ENCODE data around the gene SLCO4A1.
"Not testable (repeated sequence)": the region's sequence is repeated elsewhere in the genome, so short reads cannot be mapped to it uniquely, and the experiment has no call there.

Gene SLCO4A1

DNA sequence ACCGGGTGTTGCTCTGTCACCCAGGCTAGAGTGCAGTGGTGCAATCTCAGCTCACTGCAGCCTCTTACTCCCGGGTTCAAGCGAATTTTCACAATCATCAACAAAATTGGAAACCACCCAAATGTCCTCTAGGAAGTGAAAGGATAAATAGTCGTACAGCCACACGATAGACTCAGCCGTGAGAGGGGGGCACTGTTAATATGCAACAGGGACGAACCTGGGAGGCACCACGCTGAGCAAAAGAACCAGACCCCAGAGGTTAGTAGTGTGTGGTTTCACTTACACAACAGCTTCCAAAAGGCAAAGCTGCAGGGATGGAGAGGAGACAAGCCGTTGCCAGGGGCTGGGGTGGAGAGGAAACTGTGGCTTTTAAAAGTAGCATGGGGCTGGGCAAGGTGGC, 36.2 kb downstream of the SLCO4A1 start:
- H3K4me1 Mint-ChIP-seq (ENCODE audit: low read depth) = peaks cover 4% of the 10 kb centered on the region

DNA sequence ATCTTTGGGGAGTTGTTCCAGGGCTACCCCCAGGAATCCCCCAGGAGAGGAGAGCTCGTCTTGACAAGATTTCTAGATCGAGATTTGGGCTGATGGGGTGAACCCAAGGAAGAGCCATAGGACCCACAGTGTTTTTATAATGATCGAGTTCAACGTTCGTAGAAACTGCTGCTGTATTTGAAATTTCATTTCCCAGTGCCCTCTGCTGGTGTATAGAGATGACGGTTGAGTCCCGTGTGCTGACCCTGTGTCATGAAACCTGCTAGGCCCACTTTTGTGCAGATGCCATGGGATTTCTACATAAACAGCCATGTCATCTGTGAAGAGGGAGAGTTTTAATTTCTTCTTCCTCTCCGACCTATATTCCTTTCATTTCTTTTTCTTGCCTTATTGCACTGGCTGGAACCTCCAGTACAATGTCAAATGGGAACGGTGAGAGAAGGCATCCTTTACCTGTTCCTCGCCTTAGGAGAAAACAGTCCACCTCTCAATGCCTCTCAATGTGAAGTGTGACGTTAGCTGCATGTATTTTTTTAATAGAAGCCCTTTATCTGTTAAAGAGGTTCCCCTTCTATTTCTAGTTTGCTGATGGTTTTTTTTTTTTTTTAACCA, 37.8 kb downstream of the SLCO4A1 start:
- H3K4me3 Mint-ChIP-seq = no peak overlapping the region
- peaks cover 4% of the 10 kb centered on the region for H3K9me3 Mint-ChIP-seq
- H3K4me1 Mint-ChIP-seq (ENCODE audit: low read depth) = peaks cover 4% of the 10 kb centered on the region
- H3K36me3 Mint-ChIP-seq (ENCODE audit: low read depth) = peaks cover 5% of the 10 kb centered on the region
- H3K27ac Mint-ChIP-seq = no peak overlapping the region
- peaks cover 4% of the 10 kb centered on the region for H3K27me3 Mint-ChIP-seq (ENCODE audit: low read depth)

More for the DNA sequence above, 36.2 kb downstream of the SLCO4A1 start:
- peaks cover 4% of the 10 kb centered on the region for H3K27me3 Mint-ChIP-seq (ENCODE audit: low read depth)
- no peak overlapping the region for H3K4me3 Mint-ChIP-seq
- H3K27ac Mint-ChIP-seq = no peak overlapping the region
- H3K9me3 Mint-ChIP-seq = peaks cover 4% of the 10 kb centered on the region
- peaks cover 5% of the 10 kb centered on the region for H3K36me3 Mint-ChIP-seq (ENCODE audit: low read depth)

DNA sequence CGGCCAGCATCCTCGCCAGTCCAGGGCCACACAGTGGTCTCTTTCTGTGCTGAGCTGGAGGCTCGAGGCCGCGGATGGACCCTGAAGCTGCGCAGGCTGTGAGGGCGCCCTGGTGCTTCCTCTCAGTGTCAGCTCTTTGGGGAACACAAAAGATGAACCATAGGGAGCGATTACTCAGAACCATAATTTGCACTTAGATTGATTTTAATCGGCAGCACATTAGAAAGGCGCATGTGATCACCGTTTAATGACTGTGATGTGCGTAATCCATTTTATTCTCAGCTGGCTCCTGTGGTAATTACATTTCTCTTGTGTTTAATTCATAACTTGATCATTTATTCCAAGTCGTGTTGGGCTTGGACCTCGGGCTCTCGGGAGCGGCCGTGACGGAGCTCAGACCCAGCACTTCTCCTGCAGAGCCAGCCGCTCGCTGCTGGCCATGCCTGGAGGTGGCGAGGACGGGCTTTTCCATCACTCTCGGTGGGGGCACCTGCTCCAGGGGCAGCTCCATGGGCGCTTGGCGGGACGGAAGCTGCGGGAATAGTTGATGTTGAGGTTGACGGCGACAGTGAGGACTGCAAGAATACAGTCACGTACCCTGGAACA, 40.7 kb downstream of the SLCO4A1 start:
- Mint-ChIP-seq H3K9me3 (peaks cover 4% of the 10 kb centered on the region), H3K36me3 (ENCODE audit: low read depth) (peaks cover 5% of the 10 kb centered on the region), H3K27me3 (ENCODE audit: low read depth) (peaks cover 18% of the 10 kb centered on the region), H3K4me3 (no peak overlapping the region), H3K27ac (no peak overlapping the region), H3K4me1 (ENCODE audit: low read depth) (peaks cover 11% of the 10 kb centered on the region)

DNA sequence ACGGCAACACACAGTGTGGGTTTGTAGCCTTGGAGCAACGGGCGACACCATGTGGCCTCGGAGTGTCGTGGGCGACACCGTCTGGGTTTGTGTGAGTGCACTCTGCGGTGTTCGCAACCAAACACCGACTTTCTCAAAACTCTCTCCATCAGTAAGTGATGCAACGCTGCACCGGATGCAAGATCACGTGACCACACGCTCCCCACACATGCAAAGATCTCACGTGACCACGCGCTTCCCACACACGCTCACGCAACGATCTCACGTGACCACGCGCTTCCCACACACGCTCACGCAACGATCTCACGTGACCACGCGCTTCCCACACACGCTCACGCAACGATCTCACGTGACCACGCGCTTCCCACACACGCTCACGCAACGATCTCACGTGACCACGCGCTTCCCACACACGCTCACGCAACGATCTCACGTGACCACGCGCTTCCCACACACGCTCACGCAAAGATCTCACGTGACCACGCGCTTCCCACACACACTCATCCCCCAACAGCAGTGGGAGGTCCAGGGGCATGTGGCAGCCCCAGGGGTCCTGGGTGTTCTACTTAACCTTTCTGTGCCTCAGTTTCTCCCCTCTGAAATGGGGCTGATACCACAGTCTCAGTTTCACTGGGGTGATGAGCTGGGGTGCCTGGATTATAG, 41.5 kb downstream of the SLCO4A1 start:
- H3K36me3 Mint-ChIP-seq (ENCODE audit: low read depth); H3K4me3 Mint-ChIP-seq; H3K4me1 Mint-ChIP-seq (ENCODE audit: low read depth); H3K27ac Mint-ChIP-seq; H3K9me3 Mint-ChIP-seq: not testable (repeated sequence)
- H3K27me3 Mint-ChIP-seq (ENCODE audit: low read depth) = peaks cover 18% of the 10 kb centered on the region

DNA sequence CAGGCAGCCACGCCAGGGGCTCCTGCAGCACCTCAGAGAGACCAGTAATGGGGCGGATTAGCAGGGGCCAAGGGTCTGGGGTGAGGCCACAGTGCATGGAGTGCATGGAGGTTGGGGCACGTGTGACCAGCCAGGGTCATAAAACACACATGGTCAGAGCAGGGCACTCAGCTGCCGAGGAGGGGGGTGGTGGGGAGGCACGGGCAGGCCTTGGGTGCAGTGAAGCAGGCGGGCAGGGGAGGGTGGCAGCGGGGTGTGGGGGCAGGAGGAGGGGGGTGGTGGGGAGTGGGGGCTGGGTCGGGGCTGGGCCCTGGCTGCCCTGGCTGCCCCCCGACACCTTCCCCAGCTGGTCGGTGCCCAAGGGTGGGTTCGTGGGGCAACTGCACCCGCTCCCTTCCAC, 42.7 kb downstream of the SLCO4A1 start:
- Mint-ChIP-seq H3K9me3 (peaks cover 4% of the 10 kb centered on the region), H3K4me1 (ENCODE audit: low read depth) (peaks cover 9% of the 10 kb centered on the region), H3K27me3 (ENCODE audit: low read depth) (peaks cover 18% of the 10 kb centered on the region), H3K27ac (no peak overlapping the region), H3K36me3 (ENCODE audit: low read depth) (no peaks in the 10 kb centered on the region), H3K4me3 (no peak overlapping the region)

DNA sequence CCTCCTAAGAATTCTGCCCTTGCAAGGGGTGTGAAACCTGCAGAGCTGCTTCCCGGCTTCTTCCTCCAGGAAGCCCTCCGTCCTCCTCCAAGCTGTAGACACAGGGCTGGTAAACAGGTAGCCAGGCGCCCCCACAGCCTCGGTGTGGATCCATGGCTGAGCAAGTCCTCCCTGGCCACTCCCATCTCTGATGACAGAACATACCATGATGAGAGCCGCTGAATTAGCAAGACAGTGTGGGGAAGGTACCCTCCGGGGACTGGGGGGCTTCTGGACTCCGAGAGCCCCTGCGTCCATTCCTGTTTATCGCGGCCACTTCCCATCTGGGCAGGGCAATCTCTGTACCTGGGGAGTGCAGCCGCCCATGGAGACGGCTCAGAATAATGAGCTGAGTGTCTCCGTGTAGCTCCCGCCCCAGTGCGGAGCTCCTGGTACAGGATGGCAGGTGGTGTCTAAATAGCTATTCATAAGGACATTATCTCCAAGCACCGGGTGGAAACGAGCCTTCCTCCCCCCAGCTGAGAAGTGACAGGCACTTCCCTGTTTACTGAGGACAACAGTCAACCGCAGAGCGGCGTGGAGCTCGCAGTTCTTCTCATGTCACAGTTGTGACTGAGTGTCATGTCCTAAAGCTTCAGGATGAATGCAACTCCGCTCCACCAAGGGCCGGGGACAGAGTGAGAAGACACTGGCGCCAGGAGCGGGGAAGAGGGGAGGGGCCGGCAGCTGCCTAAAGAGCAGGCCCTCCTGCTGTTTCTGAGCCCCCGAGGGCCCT, 43.7 kb downstream of the SLCO4A1 start:
- Mint-ChIP-seq H3K27me3 (ENCODE audit: low read depth) (peaks cover 17% of the 10 kb centered on the region), H3K4me1 (ENCODE audit: low read depth) (peaks cover 9% of the 10 kb centered on the region), H3K4me3 (peak overlapping the region; percentile 28), H3K36me3 (ENCODE audit: low read depth) (no peaks in the 10 kb centered on the region), H3K9me3 (no peaks in the 10 kb centered on the region), H3K27ac (peak overlapping the region; percentile 65)

DNA sequence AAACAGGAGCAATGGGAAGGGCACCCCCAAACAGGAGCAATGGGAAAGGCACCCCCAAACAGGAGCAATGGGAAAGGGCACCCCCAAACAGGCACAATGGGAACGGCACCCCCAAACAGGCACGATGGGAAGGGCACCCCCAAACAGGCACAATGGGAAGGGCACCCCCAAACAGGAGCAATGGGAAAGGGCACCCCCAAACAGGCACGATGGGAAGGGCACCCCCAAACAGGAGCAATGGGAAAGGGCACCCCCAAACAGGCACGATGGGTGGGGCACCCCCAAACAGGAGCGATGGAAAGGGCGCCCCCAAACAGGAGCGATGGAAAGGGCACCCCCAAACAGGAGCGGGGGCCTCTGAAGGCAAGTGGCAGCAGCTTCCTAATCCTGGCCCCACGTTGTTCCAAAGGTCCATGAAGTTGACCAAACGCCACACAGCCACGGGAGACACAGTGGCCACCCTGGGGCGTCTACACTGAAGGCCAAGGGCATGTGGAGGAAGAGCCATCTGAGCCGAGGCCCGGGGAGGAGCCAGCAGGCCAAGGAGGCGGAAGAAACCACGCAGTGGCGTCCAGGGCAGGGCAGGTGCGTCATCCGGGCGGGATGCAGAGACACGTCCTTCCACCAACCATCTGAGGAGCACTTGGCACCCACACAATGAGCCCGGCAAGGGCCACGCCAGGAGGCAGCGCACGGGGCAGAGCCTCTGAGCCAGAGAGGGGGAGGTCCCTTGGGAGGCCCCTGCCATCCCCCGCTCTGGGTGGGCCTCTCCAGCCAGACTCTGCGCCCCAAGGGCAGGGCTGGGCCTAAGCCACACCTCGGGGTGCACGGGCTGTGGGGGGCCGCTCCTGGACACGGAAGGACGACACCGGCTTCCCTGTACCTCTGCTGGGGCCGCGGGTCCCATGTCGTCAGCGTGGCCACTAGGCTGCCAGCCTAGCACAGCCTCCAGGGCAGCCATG, 44.8 kb downstream of the SLCO4A1 start:
- no peaks in the 10 kb centered on the region for H3K9me3 Mint-ChIP-seq
- peaks cover 9% of the 10 kb centered on the region for H3K4me1 Mint-ChIP-seq (ENCODE audit: low read depth)
- no peak overlapping the region for H3K4me3 Mint-ChIP-seq
- no peaks in the 10 kb centered on the region for H3K36me3 Mint-ChIP-seq (ENCODE audit: low read depth)
- peaks cover 14% of the 10 kb centered on the region for H3K27me3 Mint-ChIP-seq (ENCODE audit: low read depth)
- H3K27ac Mint-ChIP-seq = no peak overlapping the region

DNA sequence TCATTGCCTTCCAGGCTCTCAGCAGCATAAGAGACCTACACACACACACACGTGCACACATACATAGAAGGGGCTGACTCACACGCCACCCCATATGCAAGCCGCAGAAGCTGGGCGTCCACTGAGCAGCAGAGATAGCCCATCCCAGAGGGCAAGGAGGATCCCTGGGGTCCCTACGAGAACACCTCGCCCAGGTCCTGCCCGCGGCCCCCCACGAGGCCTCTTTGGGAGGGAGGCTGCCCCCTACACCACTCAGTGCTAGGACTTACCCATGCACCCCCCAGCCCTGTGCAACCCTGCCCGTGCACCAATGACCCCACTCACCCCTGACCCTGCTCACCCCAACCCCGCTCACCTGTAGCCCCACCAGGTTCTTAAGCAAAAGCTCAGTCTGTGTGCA, 45.8 kb downstream of the SLCO4A1 start:
- Mint-ChIP-seq H3K27me3 (ENCODE audit: low read depth) (peaks cover 14% of the 10 kb centered on the region), H3K4me3 (no peak overlapping the region), H3K9me3 (no peaks in the 10 kb centered on the region), H3K36me3 (ENCODE audit: low read depth) (no peaks in the 10 kb centered on the region), H3K4me1 (ENCODE audit: low read depth) (peaks cover 9% of the 10 kb centered on the region), H3K27ac (no peak overlapping the region)

DNA sequence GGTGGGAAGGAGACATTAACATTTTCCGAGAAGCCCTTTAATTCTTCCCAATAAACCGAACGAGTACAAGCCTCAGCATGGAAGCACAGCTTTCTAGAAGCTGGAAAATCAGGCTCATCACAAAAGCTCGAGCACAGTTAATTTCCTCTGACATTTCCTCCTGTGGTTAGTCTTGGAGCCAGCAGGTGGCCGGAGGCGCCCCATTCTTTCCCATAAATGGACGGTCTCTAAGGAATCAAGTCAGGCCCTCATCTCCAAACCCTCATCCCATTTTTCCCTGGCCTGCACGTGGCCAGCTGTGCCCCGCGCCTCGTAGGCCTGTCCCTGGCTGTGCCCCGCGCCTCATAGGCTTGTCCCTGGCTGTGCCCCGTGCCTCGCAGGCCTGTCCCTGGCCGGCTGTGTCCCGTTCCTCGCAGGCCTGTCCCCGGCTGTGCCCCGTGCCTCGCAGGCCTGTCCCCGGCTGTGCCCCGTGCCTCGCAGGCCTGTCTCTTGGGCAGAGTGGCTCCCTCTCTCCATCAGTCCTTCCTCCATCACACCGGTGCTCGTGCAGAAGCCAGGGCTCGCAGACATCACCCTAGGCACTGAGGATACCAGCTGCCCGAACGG, 46.7 kb downstream of the SLCO4A1 start:
- H3K9me3 Mint-ChIP-seq = no peaks in the 10 kb centered on the region
- H3K27ac Mint-ChIP-seq = no peak overlapping the region
- no peak overlapping the region for H3K4me3 Mint-ChIP-seq
- peaks cover 18% of the 10 kb centered on the region for H3K27me3 Mint-ChIP-seq (ENCODE audit: low read depth)
- H3K4me1 Mint-ChIP-seq (ENCODE audit: low read depth) = peaks cover 9% of the 10 kb centered on the region
- no peaks in the 10 kb centered on the region for H3K36me3 Mint-ChIP-seq (ENCODE audit: low read depth)

DNA sequence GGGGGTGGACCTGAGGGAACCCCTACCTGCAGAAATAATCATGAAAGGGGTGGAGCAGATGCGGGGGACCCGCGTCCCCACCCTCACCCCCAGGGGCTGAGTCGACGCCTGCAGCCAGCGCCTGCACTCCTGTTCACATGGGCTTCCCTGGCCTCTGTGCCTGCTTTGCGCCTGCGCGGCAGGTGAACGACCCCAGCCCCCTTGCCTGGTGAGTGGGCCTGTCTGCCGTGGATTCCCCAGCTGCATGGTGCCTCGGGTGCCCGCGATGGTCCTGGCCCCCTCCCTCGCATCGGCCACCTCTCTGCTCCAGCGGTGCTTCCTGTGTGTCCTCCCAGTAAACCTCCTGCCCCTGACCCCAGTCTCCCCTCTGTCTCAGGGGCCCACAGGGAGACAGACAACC, 47.6 kb downstream of the SLCO4A1 start:
- peaks cover 9% of the 10 kb centered on the region for H3K4me1 Mint-ChIP-seq (ENCODE audit: low read depth)
- peaks cover 18% of the 10 kb centered on the region for H3K27me3 Mint-ChIP-seq (ENCODE audit: low read depth)
- no peaks in the 10 kb centered on the region for H3K9me3 Mint-ChIP-seq
- H3K27ac Mint-ChIP-seq = peak overlapping the region; percentile 45
- H3K4me3 Mint-ChIP-seq = no peak overlapping the region
- H3K36me3 Mint-ChIP-seq (ENCODE audit: low read depth) = no peaks in the 10 kb centered on the region

DNA sequence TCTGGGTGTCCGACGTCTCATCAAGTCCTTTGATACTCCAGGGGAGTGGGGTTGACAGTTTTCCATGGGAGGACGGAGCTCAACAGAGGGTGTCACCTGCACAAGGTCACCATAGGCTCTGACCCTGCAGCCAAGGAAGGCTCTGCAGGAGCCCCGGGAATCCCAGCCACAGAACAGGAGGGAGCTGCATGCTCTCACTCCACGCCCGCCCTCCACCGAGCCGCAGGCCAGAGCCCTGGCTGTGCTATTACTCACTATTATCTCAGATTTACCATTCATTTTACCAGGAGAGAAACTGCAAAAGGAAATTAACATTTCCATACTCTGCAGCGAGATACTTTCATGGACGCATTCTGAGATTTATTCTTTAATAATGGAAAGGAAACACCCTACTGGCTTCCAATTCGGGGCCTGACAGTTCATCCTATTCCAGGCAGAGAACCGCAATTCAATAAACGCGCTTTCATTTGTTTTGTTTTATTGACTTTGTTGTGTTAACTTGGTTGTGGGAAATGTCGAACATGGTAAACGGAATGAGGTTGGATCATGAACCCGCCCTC, 48.0 kb downstream of the SLCO4A1 start:
- peaks cover 17% of the 10 kb centered on the region for H3K27me3 Mint-ChIP-seq (ENCODE audit: low read depth)
- H3K27ac Mint-ChIP-seq = peak overlapping the region; percentile 45
- no peak overlapping the region for H3K4me3 Mint-ChIP-seq
- peaks cover 9% of the 10 kb centered on the region for H3K4me1 Mint-ChIP-seq (ENCODE audit: low read depth)
- no peaks in the 10 kb centered on the region for H3K36me3 Mint-ChIP-seq (ENCODE audit: low read depth)
- no peaks in the 10 kb centered on the region for H3K9me3 Mint-ChIP-seq

DNA sequence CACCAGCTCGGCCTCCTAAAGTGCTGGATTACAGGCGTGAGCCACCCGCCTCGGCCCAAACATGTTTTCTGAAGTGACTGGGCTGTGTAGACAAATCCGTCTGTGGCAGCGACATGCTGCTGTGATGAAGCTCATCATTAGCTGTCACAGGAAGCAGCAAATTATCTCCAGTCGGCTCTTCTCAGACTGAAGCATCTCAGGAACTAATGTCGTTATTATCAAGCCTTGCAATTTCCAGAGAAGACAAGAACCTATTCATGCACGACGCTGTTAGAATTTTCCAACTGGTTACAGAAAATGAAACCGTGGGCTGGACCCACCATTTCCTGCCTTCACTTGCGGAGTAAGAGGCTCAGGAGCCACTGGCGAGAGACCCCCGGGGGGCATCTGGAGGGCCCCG, 49.2 kb downstream of the SLCO4A1 start:
- peaks cover 13% of the 10 kb centered on the region for H3K27me3 Mint-ChIP-seq (ENCODE audit: low read depth)
- no peak overlapping the region for H3K4me3 Mint-ChIP-seq
- H3K27ac Mint-ChIP-seq = no peak overlapping the region
- no peaks in the 10 kb centered on the region for H3K36me3 Mint-ChIP-seq (ENCODE audit: low read depth)
- no peaks in the 10 kb centered on the region for H3K9me3 Mint-ChIP-seq
- peaks cover 4% of the 10 kb centered on the region for H3K4me1 Mint-ChIP-seq (ENCODE audit: low read depth)

DNA sequence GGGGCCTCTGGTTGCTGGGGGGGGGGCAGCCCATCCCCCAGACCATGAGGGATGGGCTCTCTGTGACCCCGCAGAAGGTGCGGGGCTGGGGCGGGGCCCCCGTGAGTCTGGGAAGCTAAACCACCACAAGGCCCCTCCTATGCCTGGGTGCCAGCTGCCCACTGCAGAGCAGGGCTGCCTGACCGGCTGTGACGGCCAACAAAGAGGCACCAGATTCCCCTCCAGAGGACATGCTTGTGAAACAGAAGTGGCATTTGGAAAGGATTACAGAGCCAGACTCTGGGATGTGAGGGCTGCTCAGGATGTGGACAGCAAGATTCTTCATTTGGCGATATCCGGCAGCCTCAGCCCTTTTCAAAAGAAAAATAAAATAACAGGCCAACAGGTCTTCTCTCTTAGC, 49.9 kb downstream of the SLCO4A1 start:
- no peaks in the 10 kb centered on the region for H3K9me3 Mint-ChIP-seq
- peaks cover 2% of the 10 kb centered on the region for H3K4me1 Mint-ChIP-seq (ENCODE audit: low read depth)
- H3K4me3 Mint-ChIP-seq = no peak overlapping the region
- H3K27me3 Mint-ChIP-seq (ENCODE audit: low read depth) = peaks cover 13% of the 10 kb centered on the region
- no peaks in the 10 kb centered on the region for H3K36me3 Mint-ChIP-seq (ENCODE audit: low read depth)
- no peak overlapping the region for H3K27ac Mint-ChIP-seq
